A549 treated with Hydrocortisone at 1 μM for 4 hours (cell line): ENCODE results near the gene TPM1. TPM values are rescaled to one million over a fixed set of nuclear protein-coding genes. Genes with fewer than 3 reads are reported as not detected.

Experiments
- total RNA-seq: library from RNA; stranded (reverse); fragments of 200-300 nt; extraction: Qiagen RNA extraction; gene quantifications from 5 replicates; pipeline ENCODE4 v1.2.3, GENCODE V29; 2022

TPM1 gene
- 393 to 493 TPM (median 452 TPM) in 5 replicates for total RNA-seq

DNA sequence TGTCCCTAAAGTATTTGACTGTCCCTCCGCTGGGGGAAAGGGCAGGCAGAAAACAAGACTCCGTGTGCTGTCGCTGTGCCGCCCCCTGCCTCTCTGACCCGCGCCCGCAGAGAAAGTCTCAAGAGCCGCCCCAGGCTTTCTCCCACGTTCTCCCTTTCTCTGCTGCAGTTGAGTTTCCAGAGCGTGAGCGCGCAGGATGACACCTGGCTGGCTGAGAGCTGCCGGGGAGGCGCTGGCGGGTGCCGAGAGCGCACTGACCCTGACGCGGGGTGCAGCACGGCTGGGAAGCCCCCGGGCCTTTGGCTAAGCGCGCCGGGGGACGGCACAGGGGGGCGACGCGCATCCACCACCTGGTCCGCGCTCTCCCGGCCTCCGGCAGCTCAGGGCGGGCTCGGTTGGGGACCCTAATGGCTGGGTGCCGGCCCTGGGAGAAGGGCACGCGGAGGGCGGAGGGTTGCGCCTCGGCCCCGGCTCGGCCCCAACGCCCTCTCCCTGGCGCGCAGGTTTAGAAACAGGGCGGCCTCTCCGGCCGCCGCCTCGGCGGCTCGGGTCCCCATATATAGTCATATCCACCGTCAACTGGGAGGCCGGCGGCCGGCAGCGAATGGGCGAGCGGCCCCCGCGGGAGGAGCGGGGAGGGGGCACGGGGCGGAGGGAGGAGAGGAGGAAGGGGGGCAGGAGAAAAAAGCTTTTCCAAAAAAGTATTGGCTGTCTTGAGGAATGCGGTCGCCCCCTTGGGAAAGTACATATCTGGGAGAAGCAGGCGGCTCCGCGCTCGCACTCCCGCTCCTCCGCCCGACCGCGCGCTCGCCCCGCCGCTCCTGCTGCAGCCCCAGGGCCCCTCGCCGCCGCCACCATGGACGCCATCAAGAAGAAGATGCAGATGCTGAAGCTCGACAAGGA, at the start of gene TPM1:
Gene TPM1, plus strand, starts transcription at position 774 of the 903 bp plus-strand sequence. Its CDS starts 83 bp downstream, at position 857.

Other genes starting within 250 kb of the TPM1 start
- gene LACTB, start 79.1 kb downstream of the TPM1 start, total RNA-seq, result 25.1 to 41.0 TPM (median 28.5 TPM) in 5 replicates
- 289 to 445 TPM (median 401 TPM) in 5 replicates for gene RPS27L, start 114.7 kb downstream of the TPM1 start, total RNA-seq
- gene RAB8B, start 146.9 kb downstream of the TPM1 start, total RNA-seq, result 8.9 to 22.6 TPM (median 12.4 TPM) in 5 replicates
- 19.3 to 23.6 TPM (median 22.9 TPM) in 5 replicates for gene APH1B, start 234.9 kb downstream of the TPM1 start, total RNA-seq